ENCODE measurements around the gene FOXP4.

DNA sequence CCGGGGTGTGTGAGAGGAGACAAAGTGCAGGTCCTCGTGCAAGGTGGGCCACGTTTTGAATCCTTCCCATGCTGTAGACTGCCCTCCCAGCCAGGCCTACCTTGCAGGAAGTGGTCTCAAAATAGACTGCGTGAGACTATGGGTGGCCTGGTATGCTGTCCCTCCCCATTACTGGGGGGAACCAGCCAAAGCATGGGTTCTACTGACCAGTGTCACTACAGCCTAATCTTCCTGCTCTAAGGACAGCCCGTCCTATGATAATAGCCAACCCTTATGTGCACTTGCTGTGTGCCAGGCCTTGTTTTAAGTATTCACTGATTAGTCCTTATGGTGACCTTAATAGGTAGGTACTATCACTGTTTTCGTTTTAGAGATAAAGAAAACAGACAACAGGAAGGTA is 38.0 kb downstream of the FOXP4 start:
- TF ChIP-seq, protein P1, sequence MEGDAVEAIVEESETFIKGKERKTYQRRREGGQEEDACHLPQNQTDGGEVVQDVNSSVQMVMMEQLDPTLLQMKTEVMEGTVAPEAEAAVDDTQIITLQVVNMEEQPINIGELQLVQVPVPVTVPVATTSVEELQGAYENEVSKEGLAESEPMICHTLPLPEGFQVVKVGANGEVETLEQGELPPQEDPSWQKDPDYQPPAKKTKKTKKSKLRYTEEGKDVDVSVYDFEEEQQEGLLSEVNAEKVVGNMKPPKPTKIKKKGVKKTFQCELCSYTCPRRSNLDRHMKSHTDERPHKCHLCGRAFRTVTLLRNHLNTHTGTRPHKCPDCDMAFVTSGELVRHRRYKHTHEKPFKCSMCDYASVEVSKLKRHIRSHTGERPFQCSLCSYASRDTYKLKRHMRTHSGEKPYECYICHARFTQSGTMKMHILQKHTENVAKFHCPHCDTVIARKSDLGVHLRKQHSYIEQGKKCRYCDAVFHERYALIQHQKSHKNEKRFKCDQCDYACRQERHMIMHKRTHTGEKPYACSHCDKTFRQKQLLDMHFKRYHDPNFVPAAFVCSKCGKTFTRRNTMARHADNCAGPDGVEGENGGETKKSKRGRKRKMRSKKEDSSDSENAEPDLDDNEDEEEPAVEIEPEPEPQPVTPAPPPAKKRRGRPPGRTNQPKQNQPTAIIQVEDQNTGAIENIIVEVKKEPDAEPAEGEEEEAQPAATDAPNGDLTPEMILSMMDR (IDR thresholded peaks at IDR 0.05; ENCODE audit: low read depth, low read length, missing input control), result no peak
- no peak for TF ChIP-seq EGR1 (IDR thresholded peaks at IDR 0.05; ENCODE audit: low read depth in 2 of 2)
- no peak for TF ChIP-seq YY1 (IDR thresholded peaks at IDR 0.05)
- TF ChIP-seq, protein P2, sequence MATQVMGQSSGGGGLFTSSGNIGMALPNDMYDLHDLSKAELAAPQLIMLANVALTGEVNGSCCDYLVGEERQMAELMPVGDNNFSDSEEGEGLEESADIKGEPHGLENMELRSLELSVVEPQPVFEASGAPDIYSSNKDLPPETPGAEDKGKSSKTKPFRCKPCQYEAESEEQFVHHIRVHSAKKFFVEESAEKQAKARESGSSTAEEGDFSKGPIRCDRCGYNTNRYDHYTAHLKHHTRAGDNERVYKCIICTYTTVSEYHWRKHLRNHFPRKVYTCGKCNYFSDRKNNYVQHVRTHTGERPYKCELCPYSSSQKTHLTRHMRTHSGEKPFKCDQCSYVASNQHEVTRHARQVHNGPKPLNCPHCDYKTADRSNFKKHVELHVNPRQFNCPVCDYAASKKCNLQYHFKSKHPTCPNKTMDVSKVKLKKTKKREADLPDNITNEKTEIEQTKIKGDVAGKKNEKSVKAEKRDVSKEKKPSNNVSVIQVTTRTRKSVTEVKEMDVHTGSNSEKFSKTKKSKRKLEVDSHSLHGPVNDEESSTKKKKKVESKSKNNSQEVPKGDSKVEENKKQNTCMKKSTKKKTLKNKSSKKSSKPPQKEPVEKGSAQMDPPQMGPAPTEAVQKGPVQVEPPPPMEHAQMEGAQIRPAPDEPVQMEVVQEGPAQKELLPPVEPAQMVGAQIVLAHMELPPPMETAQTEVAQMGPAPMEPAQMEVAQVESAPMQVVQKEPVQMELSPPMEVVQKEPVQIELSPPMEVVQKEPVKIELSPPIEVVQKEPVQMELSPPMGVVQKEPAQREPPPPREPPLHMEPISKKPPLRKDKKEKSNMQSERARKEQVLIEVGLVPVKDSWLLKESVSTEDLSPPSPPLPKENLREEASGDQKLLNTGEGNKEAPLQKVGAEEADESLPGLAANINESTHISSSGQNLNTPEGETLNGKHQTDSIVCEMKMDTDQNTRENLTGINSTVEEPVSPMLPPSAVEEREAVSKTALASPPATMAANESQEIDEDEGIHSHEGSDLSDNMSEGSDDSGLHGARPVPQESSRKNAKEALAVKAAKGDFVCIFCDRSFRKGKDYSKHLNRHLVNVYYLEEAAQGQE (IDR thresholded peaks at IDR 0.05), result no peak
- TF ChIP-seq RXRA (IDR thresholded peaks at IDR 0.05), result no peak
- no peak for TF ChIP-seq TAF1 (conservative IDR thresholded peaks at IDR 0.05)
- TF ChIP-seq, protein P3, sequence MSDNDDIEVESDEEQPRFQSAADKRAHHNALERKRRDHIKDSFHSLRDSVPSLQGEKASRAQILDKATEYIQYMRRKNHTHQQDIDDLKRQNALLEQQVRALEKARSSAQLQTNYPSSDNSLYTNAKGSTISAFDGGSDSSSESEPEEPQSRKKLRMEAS (IDR thresholded peaks at IDR 0.05), result no peak
- TF ChIP-seq RAD21 (IDR thresholded peaks at IDR 0.05), result no peak
- TF ChIP-seq GABPA (IDR thresholded peaks at IDR 0.05 in 1 of 2, conservative IDR thresholded peaks at IDR 0.05 in 1 of 2), result no peak

All from liver (tissue), 3 donors.